AG09309 (cell line): ENCODE data around the gene POU2F1.

Experiments used
- DNase-seq: peaks from one replicate; pipeline ENCODE4 v3.0.0-alpha.2; 2010; ENCODE audit warnings: low read depth
- H3K4me3 ChIP-seq: 2 replicates; pipeline ENCODE4 v1.5.1; 2011; ENCODE audit warnings: mild to moderate bottlenecking, low read depth, low read length, moderate library complexity; ENCODE audit not compliant: control insufficient read depth
- CTCF ChIP-seq: IDR thresholded peaks from 2 replicates; pipeline ENCODE4 v1.5.1; 2011; ENCODE audit warnings: mild to moderate bottlenecking, low read depth, low read length, inconsistent platforms; ENCODE audit not compliant: insufficient read depth, control insufficient read depth; ENCODE audit errors: missing control alignments

POU2F1 gene

DNA sequence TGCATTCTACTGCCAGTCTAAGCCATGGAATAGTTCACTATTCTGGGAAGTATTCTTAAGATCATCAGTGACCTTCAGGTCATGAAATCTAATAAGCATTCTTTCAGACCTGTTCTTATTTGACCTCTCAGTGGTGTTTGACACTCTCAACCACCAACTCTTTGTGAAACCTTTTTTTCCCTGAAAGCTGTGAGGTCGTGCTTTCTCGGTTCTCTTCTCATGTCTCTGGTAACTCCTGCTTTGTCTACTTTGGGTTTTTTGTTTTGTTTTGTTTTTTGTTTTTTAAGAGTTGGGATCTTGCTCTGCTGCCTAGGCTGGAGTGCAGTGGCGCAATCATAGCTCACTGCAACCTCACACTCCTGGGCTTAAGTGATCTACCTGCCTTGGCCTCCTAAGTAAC, 56.3 kb downstream of the POU2F1 start:
- no peak for TF ChIP-seq CTCF
- H3K4me3 ChIP-seq, result no peak overlapping the region
- no peak for DNase-seq

DNA sequence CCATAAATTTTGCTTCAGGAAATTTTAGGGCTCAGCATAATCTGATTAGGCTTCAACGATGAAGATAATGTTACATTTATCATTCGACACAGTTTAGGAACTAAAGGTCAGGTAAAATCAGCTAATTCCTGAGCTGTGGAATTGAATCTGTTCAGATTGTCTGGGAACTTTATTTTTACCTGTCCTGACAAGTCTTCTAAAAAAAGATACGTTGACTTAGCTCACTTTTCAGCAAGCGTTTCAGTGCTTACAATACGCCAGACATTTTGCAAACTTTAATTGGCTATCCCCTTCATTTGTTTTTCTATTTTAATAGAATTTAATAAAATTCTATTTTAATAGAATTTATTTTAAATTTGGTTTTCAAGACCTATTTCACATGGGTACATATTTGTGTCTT, 57.8 kb downstream of the POU2F1 start:
- DNase-seq, result no peak
- no peak overlapping the region for H3K4me3 ChIP-seq
- no peak for TF ChIP-seq CTCF

DNA sequence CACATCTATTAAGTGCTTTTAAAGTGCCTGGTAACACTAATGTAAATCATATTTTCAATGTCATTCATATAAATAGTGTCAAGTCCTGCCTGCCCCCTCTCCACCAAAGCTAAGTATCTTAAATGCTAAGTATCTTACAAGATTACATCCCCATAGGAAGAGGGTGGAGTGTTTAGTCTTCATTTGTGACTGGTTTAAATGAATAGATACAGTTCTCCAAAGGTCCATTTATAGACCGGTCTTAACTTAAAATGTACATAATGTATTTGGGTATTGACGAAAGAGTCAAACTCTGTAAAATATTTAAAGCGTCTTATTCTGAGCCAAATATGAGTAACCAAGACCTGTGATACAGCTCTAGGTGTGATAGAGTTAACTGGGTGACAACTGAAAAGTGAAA, 60.2 kb downstream of the POU2F1 start:
- DNase-seq, result no peak
- no peak overlapping the region for H3K4me3 ChIP-seq
- TF ChIP-seq CTCF, result no peak

GRCh38 chr1:167288390-167289074, 67.8 kb downstream of the POU2F1 start:
- no peak for DNase-seq
- no peak for TF ChIP-seq CTCF
- no peak overlapping the region for H3K4me3 ChIP-seq

- TF ChIP-seq CTCF, result no peak
- DNase-seq, result no peak
- no peak overlapping the region for H3K4me3 ChIP-seq
Measured at GRCh38 chr1:167289075-167289442, 68.4 kb downstream of the POU2F1 start.

DNA sequence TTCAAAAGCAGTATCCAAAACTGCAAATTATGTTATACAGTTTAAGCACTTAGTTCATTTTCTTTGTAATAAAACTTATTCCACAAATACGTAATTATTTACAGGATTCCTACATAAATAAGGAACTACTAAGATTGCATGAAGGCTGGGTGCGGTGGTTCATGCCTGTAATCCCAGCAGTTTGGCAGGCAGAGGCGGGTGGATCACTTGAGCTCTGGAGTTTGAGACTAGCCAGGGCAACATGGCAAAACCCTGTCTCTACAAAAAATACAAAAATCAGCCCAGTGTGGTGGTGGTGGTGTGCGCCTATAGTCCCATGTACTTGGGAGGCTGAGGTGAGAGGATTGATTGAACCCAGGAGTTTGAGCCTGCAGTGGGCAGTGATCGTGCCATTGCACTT, 69.3 kb downstream of the POU2F1 start:
- no peak for TF ChIP-seq CTCF
- no peak overlapping the region for H3K4me3 ChIP-seq
- DNase-seq, result no peak
